Memory B cell (primary cell): Measurements from ENCODE around the gene JUP.
A peak's percentile ranks its signal among the peaks of the same experiment; 100 is the strongest.

ENCODE experiments used
- ATAC-seq: fragments of 150-1000 bp; cut with Tn5 transposase; 2 replicates; pipeline ENCODE4 v1.10.0; 2021; ENCODE audit warnings: low read depth, mild to moderate bottlenecking, moderate library complexity
- DNase-seq, 2 donors: peaks; one replicate each; pipeline ENCODE4 v3.0.0; 2022; ENCODE audit warnings: low spot score in 2 of 2
- H3K27ac Mint-ChIP-seq: one replicate; pipeline ENCODE4 v1.8.0; 2022; ENCODE audit warnings: mild to moderate bottlenecking, moderate library complexity, mixed read lengths
- H3K27me3 Mint-ChIP-seq: one replicate; pipeline ENCODE4 v1.8.0; 2022; ENCODE audit warnings: mixed read lengths
- H3K36me3 Mint-ChIP-seq: one replicate; pipeline ENCODE4 v1.8.0; 2022; ENCODE audit warnings: mild to moderate bottlenecking, mixed read lengths
- H3K4me1 Mint-ChIP-seq: one replicate; pipeline ENCODE4 v1.8.0; 2022; ENCODE audit warnings: mixed read lengths
- H3K4me3 Mint-ChIP-seq: one replicate; pipeline ENCODE4 v1.8.0; 2022; ENCODE audit warnings: mild to moderate bottlenecking, moderate library complexity, mixed read lengths
- H3K9me3 Mint-ChIP-seq: one replicate; pipeline ENCODE4 v1.8.0; 2022; ENCODE audit warnings: mixed read lengths

JUP gene

DNA sequence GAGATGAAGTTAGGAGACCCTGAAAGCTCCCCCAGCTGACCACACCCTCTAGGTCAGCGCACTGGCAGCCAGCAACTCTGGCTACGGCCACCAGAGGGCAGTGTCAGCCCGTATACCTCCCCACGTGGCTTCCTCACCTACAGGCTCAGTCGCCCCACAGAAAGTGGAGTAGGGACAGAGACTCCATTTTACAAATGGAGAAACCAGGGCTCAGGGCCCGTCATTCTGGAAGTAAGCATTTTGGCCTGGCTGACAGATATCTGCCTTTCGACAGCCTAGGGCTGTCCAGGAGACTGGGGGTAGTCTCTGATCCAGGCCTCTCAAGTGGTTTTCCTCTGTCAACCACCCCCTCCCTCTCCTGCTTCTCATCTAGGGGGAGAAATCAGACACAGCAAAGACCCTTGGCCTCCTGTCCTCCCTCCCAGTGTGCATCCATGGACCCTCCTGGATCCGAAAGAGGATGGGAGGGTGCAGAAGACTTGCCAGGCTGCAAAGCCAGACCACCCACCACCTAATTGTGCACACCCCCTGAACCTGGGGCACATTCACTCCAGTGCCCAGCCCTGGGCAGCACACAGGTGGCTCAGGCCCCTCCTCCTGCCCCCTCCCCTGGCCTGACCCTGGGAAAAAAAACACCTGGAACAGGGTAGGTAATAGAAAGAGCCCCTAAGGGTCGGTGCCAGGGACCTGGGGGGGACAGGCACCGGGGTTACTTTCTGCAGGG lies 48.3 kb downstream of the JUP start:
- no peaks in the 10 kb centered on the region for H3K9me3 Mint-ChIP-seq
- peak; percentile 93 for ATAC-seq
- peak; percentile 78 to 83 for DNase-seq
- no peak overlapping the region for H3K4me3 Mint-ChIP-seq
- H3K27ac Mint-ChIP-seq: no peak overlapping the region
- peaks cover 20% of the 10 kb centered on the region for H3K27me3 Mint-ChIP-seq
- peaks cover 5% of the 10 kb centered on the region for H3K4me1 Mint-ChIP-seq
- H3K36me3 Mint-ChIP-seq: no peaks in the 10 kb centered on the region

DNA sequence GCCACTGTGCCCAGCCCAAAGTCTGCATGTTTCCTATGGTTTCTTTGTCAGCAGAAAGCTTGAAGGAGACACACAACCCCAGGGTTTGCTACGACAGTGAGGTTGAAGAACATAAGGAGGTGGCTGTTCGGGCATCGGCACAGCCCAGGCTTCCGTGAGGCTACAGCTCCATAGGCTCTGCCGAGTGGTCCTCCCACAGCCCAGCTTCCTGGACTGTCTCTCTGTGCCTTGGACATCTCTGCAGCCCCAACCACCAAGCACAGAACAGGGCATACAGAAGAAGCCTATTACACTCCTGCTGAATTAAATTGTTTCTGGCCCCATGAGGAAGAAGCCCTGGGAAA lies 48.9 kb downstream of the JUP start:
- H3K27ac Mint-ChIP-seq: no peak overlapping the region
- H3K4me3 Mint-ChIP-seq: no peak overlapping the region
- H3K4me1 Mint-ChIP-seq: peaks cover 5% of the 10 kb centered on the region
- peak; percentile 19 for ATAC-seq
- H3K27me3 Mint-ChIP-seq: peaks cover 21% of the 10 kb centered on the region
- no peak for DNase-seq
- no peaks in the 10 kb centered on the region for H3K9me3 Mint-ChIP-seq
- H3K36me3 Mint-ChIP-seq: no peaks in the 10 kb centered on the region

DNA sequence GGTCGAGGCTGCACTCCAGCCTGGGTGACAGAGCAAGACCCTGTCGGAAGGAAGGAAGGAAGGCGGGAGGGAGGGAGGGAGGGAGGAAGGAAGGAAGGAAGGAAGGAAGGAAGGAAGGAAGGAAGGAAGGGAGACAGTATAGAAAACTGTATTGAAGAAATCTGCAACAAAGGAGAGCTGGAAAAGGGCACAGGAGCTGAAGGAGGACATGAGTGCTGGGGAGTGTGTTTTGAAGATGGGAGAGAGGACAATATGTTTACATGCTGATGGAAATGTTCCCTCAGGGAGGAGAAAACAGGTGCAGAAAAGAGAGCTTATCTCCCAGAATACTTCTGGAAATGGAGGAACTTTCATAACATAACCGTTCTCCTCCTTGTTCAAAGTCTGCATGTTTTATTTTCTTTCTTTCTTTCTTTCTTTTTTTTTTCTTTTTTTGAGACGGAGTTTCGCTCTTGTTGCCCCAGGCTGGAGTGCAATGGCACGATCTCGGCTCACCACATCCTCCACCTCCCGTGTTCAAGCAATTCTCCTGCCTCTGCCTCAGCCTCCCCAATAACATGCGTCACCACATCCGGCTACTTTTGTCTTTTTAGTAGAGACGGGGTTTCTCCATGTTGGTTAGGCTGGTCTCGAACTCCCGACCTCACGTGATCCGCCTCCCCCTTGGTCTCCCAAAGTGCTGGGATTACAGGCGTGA lies 49.4 kb downstream of the JUP start:
- ATAC-seq: no peak
- Mint-ChIP-seq H3K9me3 (no peaks in the 10 kb centered on the region), H3K27me3 (peaks cover 25% of the 10 kb centered on the region), H3K4me1 (peaks cover 5% of the 10 kb centered on the region), H3K27ac (no peak overlapping the region), H3K36me3 (no peaks in the 10 kb centered on the region), H3K4me3 (no peak overlapping the region)
- DNase-seq: no peak

DNA sequence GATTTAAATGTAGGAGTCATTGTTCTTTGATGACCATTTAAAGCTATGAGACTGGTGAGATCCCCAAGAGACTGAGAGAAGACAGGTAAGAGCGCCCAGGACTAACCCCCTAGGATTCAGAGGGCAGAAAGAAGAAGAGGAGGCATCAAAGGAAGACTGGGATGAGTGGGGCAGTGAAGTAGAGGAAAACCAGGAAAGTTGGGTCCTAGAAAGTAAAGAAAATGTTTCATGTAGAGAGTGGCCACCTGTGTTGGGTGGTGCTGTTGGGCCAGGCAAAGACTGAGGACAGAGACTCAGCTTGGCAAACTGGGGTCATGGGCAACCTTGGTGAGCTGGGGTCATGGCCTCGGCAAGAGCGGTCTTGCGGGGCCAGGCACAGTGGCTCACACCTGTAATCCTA lies 50.8 kb downstream of the JUP start:
- H3K27me3 Mint-ChIP-seq: peaks cover 25% of the 10 kb centered on the region
- DNase-seq (no peak), ATAC-seq (no peak)
- H3K4me3 Mint-ChIP-seq: no peak overlapping the region
- peaks cover 11% of the 10 kb centered on the region for H3K4me1 Mint-ChIP-seq
- H3K27ac Mint-ChIP-seq: no peak overlapping the region
- no peaks in the 10 kb centered on the region for H3K36me3 Mint-ChIP-seq
- no peaks in the 10 kb centered on the region for H3K9me3 Mint-ChIP-seq

DNA sequence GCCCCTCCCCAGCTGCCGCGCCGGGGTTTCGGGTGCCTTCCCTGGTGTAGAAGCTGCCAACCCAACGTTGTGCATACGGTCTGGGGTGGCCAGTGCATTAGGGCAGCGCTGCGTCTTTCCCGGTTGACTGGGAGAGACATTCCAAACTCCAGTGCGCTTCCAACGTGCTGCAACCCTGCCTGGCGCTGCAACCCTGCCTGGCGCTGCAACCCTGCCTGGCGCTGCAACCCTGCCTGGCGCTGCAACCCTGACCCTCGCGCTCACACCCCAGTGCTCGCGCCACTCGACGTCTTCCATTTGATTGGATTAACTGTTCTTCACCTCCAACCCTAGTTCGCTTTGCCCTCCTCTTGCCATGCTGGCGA lies 51.6 kb downstream of the JUP start:
- H3K27me3 Mint-ChIP-seq: peaks cover 25% of the 10 kb centered on the region
- no peak for ATAC-seq
- no peak for DNase-seq
- H3K36me3 Mint-ChIP-seq: no peaks in the 10 kb centered on the region
- H3K9me3 Mint-ChIP-seq: no peaks in the 10 kb centered on the region
- H3K4me3 Mint-ChIP-seq: peak overlapping the region; percentile 58
- peaks cover 11% of the 10 kb centered on the region for H3K4me1 Mint-ChIP-seq
- no peak overlapping the region for H3K27ac Mint-ChIP-seq

DNA sequence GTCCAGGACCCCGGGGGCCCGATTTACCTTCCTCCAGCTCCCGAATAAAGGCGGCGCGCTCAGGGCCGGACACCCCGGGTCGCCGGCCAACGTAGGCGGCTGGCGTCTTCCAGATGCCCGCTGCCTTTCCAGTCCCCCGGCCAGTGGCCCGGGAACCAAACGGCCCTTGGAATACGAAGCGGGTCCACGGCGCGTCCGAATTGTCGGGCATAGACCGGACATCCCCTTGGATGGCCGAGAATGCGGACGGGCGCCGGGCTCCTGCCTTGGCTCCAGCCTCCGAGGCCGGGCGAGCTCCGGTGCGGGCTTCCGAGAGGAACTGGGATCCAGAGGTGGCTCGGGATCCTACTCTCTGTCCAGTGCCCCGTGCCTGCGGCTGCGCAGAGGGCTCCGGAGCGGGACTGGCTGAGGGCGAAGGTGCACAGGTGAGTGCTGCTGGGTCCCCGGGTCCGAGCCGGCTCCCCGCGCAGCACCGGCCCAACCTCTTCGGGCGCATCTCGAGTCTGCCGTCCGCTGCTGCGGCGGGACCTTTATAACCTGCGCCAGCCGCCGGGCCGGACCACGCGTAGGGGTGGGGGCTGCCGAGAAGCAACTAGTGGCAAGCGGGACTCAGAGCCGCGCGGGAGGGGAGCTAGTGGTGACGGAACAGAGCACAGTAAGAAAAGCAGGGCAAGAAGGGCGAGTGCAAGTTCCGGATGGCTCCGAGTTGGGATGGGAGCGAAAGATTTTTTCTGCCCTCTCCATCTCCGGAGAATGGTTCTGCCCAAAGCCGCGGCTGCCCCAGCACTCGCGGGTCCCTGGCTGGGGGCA lies 52.2 kb downstream of the JUP start, which contains the start of gene HAP1:
TSS of gene HAP1 (minus strand) at position 505 of the 810 bp plus-strand sequence. CDS start at position 496, 9 bp downstream.
- no peak for ATAC-seq
- peaks cover 25% of the 10 kb centered on the region for H3K27me3 Mint-ChIP-seq
- DNase-seq: peak in 1 of 2 donors; percentile 42

DNA sequence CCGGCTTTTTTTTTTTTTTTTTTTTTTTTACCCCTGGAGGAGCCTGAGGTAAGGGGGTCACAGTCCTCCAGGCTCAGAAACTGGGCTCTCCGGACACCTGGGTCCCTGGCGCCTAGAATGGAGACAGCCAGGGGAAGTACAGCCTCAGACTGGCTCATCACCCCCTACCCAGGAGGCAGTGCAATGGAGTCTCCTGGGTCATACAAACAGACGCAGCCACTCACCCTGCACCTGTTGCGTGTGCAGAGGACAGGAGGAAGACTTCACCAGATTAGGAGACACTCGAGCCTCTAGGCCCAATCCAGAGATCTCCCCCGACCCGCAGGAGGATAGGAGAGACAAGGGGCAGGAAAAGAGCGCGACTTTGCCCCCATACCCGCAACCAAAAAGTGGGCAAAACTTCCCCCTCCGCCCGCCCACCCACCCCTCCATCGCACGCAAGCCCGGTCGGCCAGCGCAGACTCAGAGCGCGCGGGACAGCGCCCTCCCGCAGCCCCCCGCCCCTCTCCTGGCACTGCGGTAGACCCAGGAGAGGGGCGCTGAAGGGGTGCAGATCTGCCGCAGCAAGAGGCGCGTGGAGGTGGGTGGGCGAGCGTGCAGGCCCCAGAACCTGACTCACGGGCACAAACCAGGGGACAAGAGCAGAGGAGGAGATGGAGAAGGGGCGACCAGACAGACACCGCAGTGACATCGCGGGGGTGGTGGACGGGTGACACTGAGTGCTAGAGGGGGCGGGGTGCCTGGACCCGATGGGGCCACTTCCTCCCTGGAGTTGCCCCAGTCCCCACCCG lies 53.0 kb downstream of the JUP start:
- peaks cover 12% of the 10 kb centered on the region for H3K4me1 Mint-ChIP-seq
- H3K27ac Mint-ChIP-seq: no peak overlapping the region
- no peaks in the 10 kb centered on the region for H3K9me3 Mint-ChIP-seq
- H3K4me3 Mint-ChIP-seq: peak overlapping the region; percentile 43
- H3K36me3 Mint-ChIP-seq: no peaks in the 10 kb centered on the region
- H3K27me3 Mint-ChIP-seq: peaks cover 25% of the 10 kb centered on the region
- no peak for ATAC-seq
- DNase-seq: no peak

More for the DNA sequence above, 52.2 kb downstream of the JUP start, which contains the start of gene HAP1:
- Mint-ChIP-seq H3K36me3 (no peaks in the 10 kb centered on the region), H3K27ac (no peak within 1 kb of the TSS), H3K4me1 (peaks cover 11% of the 10 kb centered on the region), H3K4me3 (peak within 1 kb of the TSS; percentile 58), H3K9me3 (no peaks in the 10 kb centered on the region)

DNA sequence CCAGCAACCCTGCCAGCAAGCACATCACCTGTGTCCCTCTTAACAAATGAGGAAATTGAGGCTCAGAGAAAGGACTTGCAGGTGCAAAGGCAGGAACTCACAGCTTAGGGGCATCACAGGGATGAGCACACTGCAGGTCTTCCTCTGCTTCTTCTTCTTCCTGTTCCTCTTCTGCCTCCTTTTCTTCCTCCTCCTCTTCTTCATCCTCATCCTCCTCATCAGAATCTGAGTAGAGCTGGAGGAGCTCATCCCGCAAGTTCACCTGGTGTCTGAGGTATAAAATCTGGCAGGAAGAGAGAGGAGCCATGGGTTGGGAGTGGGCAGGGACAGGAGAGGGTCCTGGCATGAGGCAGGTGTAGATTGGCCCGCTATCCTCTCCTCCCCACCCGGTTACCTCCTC lies 54.7 kb downstream of the JUP start:
- peaks cover 15% of the 10 kb centered on the region for H3K4me1 Mint-ChIP-seq
- no peak overlapping the region for H3K27ac Mint-ChIP-seq
- no peak overlapping the region for H3K4me3 Mint-ChIP-seq
- peaks cover 21% of the 10 kb centered on the region for H3K27me3 Mint-ChIP-seq
- no peaks in the 10 kb centered on the region for H3K36me3 Mint-ChIP-seq
- DNase-seq (no peak), ATAC-seq (no peak)
- H3K9me3 Mint-ChIP-seq: no peaks in the 10 kb centered on the region

DNA sequence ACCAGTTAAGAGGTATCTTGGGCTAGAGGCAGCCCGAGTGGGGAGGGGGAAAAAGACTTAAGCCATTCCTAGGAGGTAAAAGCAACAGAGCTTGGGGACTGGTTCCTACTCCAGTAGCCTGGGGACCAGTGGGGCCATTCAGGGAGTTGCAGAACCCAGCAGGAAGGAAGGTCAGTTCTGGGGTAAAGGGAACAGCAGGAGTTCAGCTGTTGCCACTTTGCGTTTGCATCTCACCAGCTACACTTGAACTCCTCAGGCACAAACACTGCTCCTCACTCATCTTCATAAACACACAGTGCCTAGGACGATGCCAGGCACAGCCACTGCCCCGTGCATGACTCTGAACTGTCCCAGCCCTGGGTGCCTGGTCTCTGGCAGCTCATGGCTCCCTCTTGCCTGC lies 56.0 kb downstream of the JUP start:
- Mint-ChIP-seq H3K36me3 (no peaks in the 10 kb centered on the region), H3K27me3 (peaks cover 14% of the 10 kb centered on the region), H3K4me1 (peaks cover 15% of the 10 kb centered on the region), H3K27ac (no peak overlapping the region), H3K9me3 (no peaks in the 10 kb centered on the region), H3K4me3 (no peak overlapping the region)
- DNase-seq (no peak), ATAC-seq (no peak)

DNA sequence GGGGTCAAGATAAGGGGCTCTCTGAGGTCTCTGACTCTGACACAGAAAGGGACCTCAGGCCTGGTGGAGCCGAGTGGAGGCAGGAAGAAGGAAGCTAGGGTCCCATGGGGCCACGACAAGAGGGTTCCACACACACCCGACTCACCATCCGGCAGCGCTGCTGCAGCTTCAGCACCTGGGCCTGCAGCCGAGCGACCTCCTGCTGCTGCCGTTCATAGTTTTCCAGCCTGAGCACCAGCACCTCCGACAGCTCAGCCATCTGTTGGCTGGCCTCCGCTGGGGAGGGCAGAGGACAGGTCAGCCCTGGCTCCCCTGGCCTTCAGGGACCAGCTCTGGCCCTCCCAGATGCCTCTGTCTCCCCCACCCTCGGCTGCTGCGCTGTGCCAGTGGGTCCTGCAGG lies 58.5 kb downstream of the JUP start:
- no peaks in the 10 kb centered on the region for H3K36me3 Mint-ChIP-seq
- H3K27me3 Mint-ChIP-seq: peaks cover 15% of the 10 kb centered on the region
- ATAC-seq: peak; percentile 35

DNA sequence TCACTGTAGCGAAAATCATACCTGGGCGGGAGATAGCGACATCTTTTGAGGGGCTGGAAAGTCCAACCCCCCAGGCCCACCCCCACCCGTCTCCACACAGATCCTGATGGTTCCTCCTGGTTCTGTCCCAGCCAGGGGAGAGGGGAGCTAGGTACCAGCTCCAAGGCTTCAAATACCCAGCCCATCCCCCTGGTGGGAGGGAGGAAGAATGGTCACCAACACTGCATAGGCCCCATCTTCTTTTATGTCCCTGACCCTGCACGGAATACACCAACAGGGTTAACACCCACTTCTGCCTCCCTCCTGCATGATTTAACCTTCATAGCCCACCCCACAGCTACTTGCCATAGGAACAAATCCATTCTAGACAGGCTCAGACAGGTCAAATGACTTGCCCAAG lies 61.4 kb downstream of the JUP start:
- no peak overlapping the region for H3K27ac Mint-ChIP-seq
- DNase-seq (no peak), ATAC-seq (no peak)
- H3K9me3 Mint-ChIP-seq: no peaks in the 10 kb centered on the region
- no peak overlapping the region for H3K4me3 Mint-ChIP-seq
- peaks cover 18% of the 10 kb centered on the region for H3K27me3 Mint-ChIP-seq
- peaks cover 5% of the 10 kb centered on the region for H3K4me1 Mint-ChIP-seq
- H3K36me3 Mint-ChIP-seq: no peaks in the 10 kb centered on the region

More for the DNA sequence above, 58.5 kb downstream of the JUP start:
- Mint-ChIP-seq H3K9me3 (no peaks in the 10 kb centered on the region), H3K27ac (no peak overlapping the region), H3K4me3 (no peak overlapping the region), H3K4me1 (peaks cover 12% of the 10 kb centered on the region)
- no peak for DNase-seq

DNA sequence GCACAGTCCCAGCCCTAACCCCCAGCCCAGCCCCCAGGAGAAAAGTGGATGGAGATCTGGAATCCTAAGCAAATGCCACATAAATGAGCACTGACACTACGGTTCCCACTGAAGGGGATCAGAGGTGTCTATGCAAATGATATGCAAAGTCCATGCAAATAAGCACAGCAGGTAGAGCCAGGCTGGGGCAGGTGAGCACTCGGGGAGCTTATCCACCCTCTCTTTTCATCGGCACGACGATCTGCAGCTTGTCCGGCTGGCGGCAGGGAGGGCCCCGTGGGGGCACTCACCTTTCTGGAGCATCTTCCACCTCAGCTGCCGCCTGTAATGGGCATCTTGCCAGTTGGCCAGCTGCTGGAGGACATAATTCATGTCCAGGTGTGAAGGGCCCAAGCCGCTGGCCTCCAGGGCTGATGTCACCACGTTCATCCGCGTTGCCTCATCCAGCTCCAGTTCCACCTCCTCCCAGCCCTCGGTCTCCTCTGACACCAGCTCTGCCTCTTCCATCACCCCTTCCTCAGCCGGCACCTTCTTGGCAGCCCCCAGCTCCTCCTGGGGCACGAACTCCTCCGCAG lies 61.9 kb downstream of the JUP start:
- no peak overlapping the region for H3K4me3 Mint-ChIP-seq
- H3K27ac Mint-ChIP-seq: no peak overlapping the region
- no peak for ATAC-seq
- H3K4me1 Mint-ChIP-seq: peaks cover 5% of the 10 kb centered on the region
- no peaks in the 10 kb centered on the region for H3K9me3 Mint-ChIP-seq
- H3K27me3 Mint-ChIP-seq: peaks cover 18% of the 10 kb centered on the region
- H3K36me3 Mint-ChIP-seq: no peaks in the 10 kb centered on the region
- no peak for DNase-seq

DNA sequence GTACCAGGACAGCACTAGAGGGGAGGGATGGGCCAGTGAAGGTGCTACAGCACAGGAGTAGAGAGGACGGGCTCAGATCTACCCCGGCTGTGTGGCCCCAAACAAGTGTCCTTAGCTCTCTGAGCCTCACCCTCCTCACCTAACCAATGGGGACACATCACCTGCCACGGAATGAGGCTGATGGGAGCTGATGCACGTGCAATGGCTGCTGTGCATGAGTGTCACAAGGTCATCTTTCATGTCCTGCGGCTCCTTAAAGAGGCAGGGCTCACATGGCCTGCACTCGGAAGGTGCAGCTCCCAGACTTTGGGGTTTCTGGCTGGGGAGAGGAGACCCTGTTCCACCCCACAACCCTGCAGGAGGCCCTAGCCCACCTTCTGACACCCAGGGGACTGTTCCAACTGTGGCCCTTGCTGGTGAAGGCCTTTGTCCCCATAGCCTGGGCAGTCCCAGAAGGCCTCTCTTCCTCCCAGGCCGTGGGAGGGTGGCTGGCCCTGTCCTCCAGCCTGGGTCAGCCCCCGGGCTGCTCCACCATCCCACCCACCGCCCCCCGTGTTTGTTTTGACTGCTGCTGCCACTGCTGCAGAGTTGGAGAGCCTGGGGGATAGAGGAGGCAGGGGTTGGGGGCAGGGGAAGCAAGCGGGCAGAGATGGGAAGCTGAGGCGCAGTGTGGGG lies 62.6 kb downstream of the JUP start:
- no peak for DNase-seq
- H3K27ac Mint-ChIP-seq: no peak overlapping the region
- no peak overlapping the region for H3K4me3 Mint-ChIP-seq
- H3K36me3 Mint-ChIP-seq: no peaks in the 10 kb centered on the region
- peaks cover 5% of the 10 kb centered on the region for H3K4me1 Mint-ChIP-seq
- no peaks in the 10 kb centered on the region for H3K9me3 Mint-ChIP-seq
- no peak for ATAC-seq
- peaks cover 18% of the 10 kb centered on the region for H3K27me3 Mint-ChIP-seq
